Measurements from ENCODE around the gene KCNT2.

GRCh38 chr1:196467230-196467925, 140.9 kb downstream of the KCNT2 start:
- TF ChIP-seq CTCF (IDR thresholded peaks at IDR 0.05; ENCODE audit: poor library complexity) (no peak), EZH2phosphoT487 (IDR thresholded peaks at IDR 0.05; ENCODE audit: low read depth, severe bottlenecking, unreplicated experiment) (no peak), EZH2 (IDR thresholded peaks at IDR 0.05; ENCODE audit: borderline replicate concordance) (no peak)
